CD14-positive monocyte (primary cell): ENCODE measurements around the gene RYR3. TPM values are rescaled to one million over a fixed set of nuclear protein-coding genes. Genes with fewer than 3 reads are reported as not detected.
A peak's percentile ranks its signal among the peaks of the same experiment; 100 is the strongest.

ENCODE experiments used
- DNase-seq, 3 donors: peaks; one replicate each; pipeline ENCODE4 v3.0.0-alpha.2; 2011 to 2022
- H2AFZ ChIP-seq: 2 replicates; pipeline ENCODE4 v1.6.0; 2012; ENCODE audit warnings: mild to moderate bottlenecking, low read depth, low read length, inconsistent platforms; ENCODE audit not compliant: insufficient read depth, poor library complexity, severe bottlenecking
- H3K27ac ChIP-seq, 2 donors: 1 replicate in 1 of 2; 2 replicates in 1 of 2; pipeline ENCODE4 v1.5.1; 2012 to 2013; ENCODE audit warnings: low read length in 2 of 2, control low read depth in 1 of 2, inconsistent platforms in 1 of 2, low read depth in 1 of 2, mild to moderate bottlenecking in 1 of 2
- H3K27me3 ChIP-seq, 2 donors: one replicate each; pipeline versions ENCODE4 v1.6.0 to v1.6.1; 2011 to 2013; ENCODE audit warnings: low read length in 2 of 2; ENCODE audit not compliant: control insufficient read depth in 2 of 2, insufficient read depth in 2 of 2
- H3K36me3 ChIP-seq, 2 donors: replicated peaks in 1 of 2; 1 replicate in 1 of 2; 2 replicates in 1 of 2; pipeline versions ENCODE4 v1.5.1 to v1.6.1; 2012 to 2013; ENCODE audit warnings: low read length in 2 of 2, control low read depth in 1 of 2, inconsistent platforms in 1 of 2, mild to moderate bottlenecking in 1 of 2; ENCODE audit not compliant: insufficient read depth in 2 of 2, control insufficient read depth in 1 of 2
- H3K4me1 ChIP-seq, 2 donors: 1 replicate in 1 of 2; 2 replicates in 1 of 2; pipeline versions ENCODE4 v1.5.1 to v1.6.1; 2012 to 2013; ENCODE audit warnings: low read length in 2 of 2, control low read depth in 1 of 2, inconsistent platforms in 1 of 2, mild to moderate bottlenecking in 1 of 2, moderate library complexity in 1 of 2; ENCODE audit not compliant: insufficient read depth in 2 of 2, control insufficient read depth in 1 of 2
- H3K4me2 ChIP-seq: replicated peaks from 2 replicates; pipeline ENCODE3; 2012; ENCODE audit warnings: low read length, moderate library complexity, mild to moderate bottlenecking; ENCODE audit not compliant: poor library complexity, severe bottlenecking; ENCODE audit errors: extremely low read depth
- H3K4me3 ChIP-seq, 3 experiments: fragments of 200-600 bp in 1 of 3; sonication (generic) in 1 of 3; replicated peaks in 1 of 3; 1 replicate in 2 of 3; 2 replicates in 1 of 3; pipeline ENCODE4 v1.5.1; 2011 to 2013; ENCODE audit warnings: low read length in 3 of 3, mild to moderate bottlenecking in 3 of 3, control low read depth in 2 of 3, low read depth in 2 of 3, inconsistent platforms in 1 of 3, moderate library complexity in 1 of 3
- H3K79me2 ChIP-seq: 2 replicates; pipeline ENCODE4 v1.6.0; 2012; ENCODE audit warnings: mild to moderate bottlenecking, control low read depth, inconsistent platforms, low read length, moderate library complexity; ENCODE audit not compliant: insufficient read depth
- H3K9ac ChIP-seq: 2 replicates; pipeline ENCODE4 v1.6.0; 2017; ENCODE audit warnings: low read length, mild to moderate bottlenecking; ENCODE audit not compliant: insufficient read depth, poor library complexity, severe bottlenecking
- H3K9me3 ChIP-seq, 2 donors: replicated peaks in 1 of 2; 1 replicate in 1 of 2; 2 replicates in 1 of 2; pipeline versions ENCODE4 v1.5.1 to v1.6.1; 2012 to 2013; ENCODE audit warnings: low read length in 2 of 2, control low read depth in 1 of 2; ENCODE audit not compliant: control insufficient read depth in 1 of 2, insufficient read depth in 1 of 2
- H4K20me1 ChIP-seq: 2 replicates; pipeline ENCODE4 v1.6.0; 2012; ENCODE audit warnings: mild to moderate bottlenecking, low read length, control low read depth, moderate library complexity; ENCODE audit not compliant: insufficient read depth
- H3K27ac Mint-ChIP-seq, 7 donors: one replicate each; pipeline ENCODE4 v1.8.0; 2020; ENCODE audit warnings: mild to moderate bottlenecking in 7 of 7, mixed read lengths in 7 of 7, moderate library complexity in 6 of 7, inconsistent platforms in 2 of 7
- H3K27me3 Mint-ChIP-seq, 3 donors: one replicate each; pipeline ENCODE4 v1.8.0; 2021 to 2022; ENCODE audit warnings: low read depth in 3 of 3, mild to moderate bottlenecking in 3 of 3, mixed read lengths in 3 of 3, moderate library complexity in 3 of 3, inconsistent platforms in 1 of 3
- H3K36me3 Mint-ChIP-seq, 2 donors: one replicate each; pipeline ENCODE4 v1.8.0; 2020; ENCODE audit warnings: mixed read lengths in 2 of 2, inconsistent platforms in 1 of 2, mild to moderate bottlenecking in 1 of 2
- H3K4me1 Mint-ChIP-seq: one replicate; pipeline ENCODE4 v1.8.0; 2020; ENCODE audit warnings: mild to moderate bottlenecking, mixed read lengths
- H3K4me3 Mint-ChIP-seq, 2 donors: one replicate each; pipeline ENCODE4 v1.8.0; 2020; ENCODE audit warnings: mild to moderate bottlenecking in 2 of 2, mixed read lengths in 2 of 2, moderate library complexity in 1 of 2
- H3K9me3 Mint-ChIP-seq, 7 donors: one replicate each; pipeline ENCODE4 v1.8.0; 2020 to 2022; ENCODE audit warnings: mixed read lengths in 7 of 7, mild to moderate bottlenecking in 6 of 7, moderate library complexity in 6 of 7, inconsistent platforms in 2 of 7
- CTCF ChIP-seq: fragments of 200-600 bp; IDR thresholded peaks from one replicate; pipeline ENCODE4 v1.8.0; 2022; ENCODE audit warnings: antibody characterized with exemption, mild to moderate bottlenecking
- WGBS: methylation state at CpG from one replicate; pipeline ENCODE4 v1.1.5; 2013; ENCODE audit warnings: missing lambda C conversion rate; ENCODE audit not compliant: insufficient coverage; 5-methylcytosine and 5-hydroxymethylcytosine counted together
- intact Hi-C, 2 donors: fragments of 100-400 bp; cut with micrococcal nuclease; formaldehyde crosslinking; loops; one replicate each; pipeline versions ENCODE4 v1.15.0 to v1.15.1; 2023
- polyA plus RNA-seq, 3 donors: library from polyadenylated mRNA; depleted of rRNA in 1 of 3; unstranded in 2 of 3; stranded (reverse) in 1 of 3; fragments of 300-500 nt in 2 of 3; fragments of >200 nt in 1 of 3; fragmentation: Illumina TruSeq in 2 of 3; gene quantifications; 1 replicate in 2 of 3; 2 replicates in 1 of 3; pipeline ENCODE4 v1.2.3, GENCODE V29; 2012 to 2021

The RYR3 gene
- polyA plus RNA-seq, 3 donors = not detected

- no peak for DNase-seq
- no peak overlapping the region for H3K27ac Mint-ChIP-seq
- peaks cover 0 to 9% (median 4%) of the 10 kb centered on the region in 7 donors for H3K9me3 Mint-ChIP-seq
- Histone ChIP-seq H3K4me3 (no peak overlapping the region), H3K36me3 (no peaks in the 10 kb centered on the region), H4K20me1 (no peaks in the 10 kb centered on the region), H3K4me2 (no peak overlapping the region), H3K79me2 (no peaks in the 10 kb centered on the region), H3K27me3 (peaks cover 28 to 46% of the 10 kb centered on the region in 2 donors), H3K9ac (no peak overlapping the region), H3K4me1 (no peaks in the 10 kb centered on the region), H3K27ac (no peak overlapping the region), H3K9me3 (peaks cover 0 to 3% of the 10 kb centered on the region in 2 donors), H2AFZ (no peak overlapping the region)
- no peaks in the 10 kb centered on the region for H3K4me1 Mint-ChIP-seq
- H3K36me3 Mint-ChIP-seq = no peaks in the 10 kb centered on the region
- intact Hi-C loops = no loop called here
- peaks cover 38 to 57% (median 47%) of the 10 kb centered on the region in 3 donors for H3K27me3 Mint-ChIP-seq
- H3K4me3 Mint-ChIP-seq = peak overlapping the region in 1 of 2 donors; percentile 12
- TF ChIP-seq CTCF = no peak
- WGBS = no CpG with 5 or more reads among the region's 1 CpG
Measured at GRCh38 chr15:33313491-33313890, 2.7 kb downstream of the RYR3 start.

- no peaks in the 10 kb centered on the region for H3K36me3 ChIP-seq
- H3K4me3 ChIP-seq = no peak overlapping the region
- no peak for DNase-seq
- peaks cover 0 to 3% of the 10 kb centered on the region in 2 donors for H3K9me3 ChIP-seq
- no peak overlapping the region for H3K4me2 ChIP-seq
- no peaks in the 10 kb centered on the region for H3K4me1 ChIP-seq
- H3K27ac ChIP-seq = no peak overlapping the region
- no peak overlapping the region for H2AFZ ChIP-seq
- no peaks in the 10 kb centered on the region for H3K4me1 Mint-ChIP-seq
- peaks cover 33 to 53% (median 44%) of the 10 kb centered on the region in 3 donors for H3K27me3 Mint-ChIP-seq
- no peak overlapping the region for H3K4me3 Mint-ChIP-seq
- H3K79me2 ChIP-seq = no peaks in the 10 kb centered on the region
- H3K9me3 Mint-ChIP-seq = peaks cover 0 to 9% (median 4%) of the 10 kb centered on the region in 7 donors
- no peaks in the 10 kb centered on the region for H4K20me1 ChIP-seq
- WGBS = 100% methylated on average over 1 of the region's 5 CpGs
- TF ChIP-seq CTCF = no peak
- H3K27ac Mint-ChIP-seq = peak overlapping the region in 2 of 7 donors; percentile 20 to 72
- no peak overlapping the region for H3K9ac ChIP-seq
- H3K27me3 ChIP-seq = peaks cover 27 to 44% of the 10 kb centered on the region in 2 donors
- intact Hi-C loops = no loop called here
- H3K36me3 Mint-ChIP-seq = no peaks in the 10 kb centered on the region
Measured at GRCh38 chr15:33314069-33314468, 3.3 kb downstream of the RYR3 start.
